SK-N-SH (cell line): ENCODE measurements around the gene IL2RA. TPM values are rescaled to one million over a fixed set of nuclear protein-coding genes. Genes with fewer than 3 reads are reported as not detected.

ENCODE experiments used
- CTCF ChIA-PET: fragments of 300-600, 350-600 bp; formaldehyde crosslinking; extraction: SDS; loops from one replicate; lab custom pipeline; 2021; lab: Yijun Ruan, JAX
- POLR2A ChIA-PET: fragments of 350-600 bp; sonication (Branson Sonifier 250); formaldehyde crosslinking; extraction: SDS; loops from one replicate; lab custom pipeline; 2020; ENCODE audit warnings: antibody characterized with exemption, inconsistent platforms; lab: Yijun Ruan, JAX
- DNase-seq: peaks from one replicate; pipeline ENCODE4 v3.0.0; 2012
- H2AFZ ChIP-seq: fragments of 200-600 bp; sonication (generic); 2 replicates; pipeline ENCODE4 v1.8.1; 2016; ENCODE audit warnings: antibody characterized with exemption, mild to moderate bottlenecking, low read depth
- H3F3A ChIP-seq: fragments of 200-600 bp; sonication (generic); replicated peaks from 2 replicates; pipeline ENCODE3; 2016; ENCODE audit warnings: antibody characterized with exemption, mild to moderate bottlenecking; ENCODE audit not compliant: insufficient read depth
- H3K27ac ChIP-seq, 2 experiments: fragments of 200-500 bp in 1 of 2; fragments of 200-600 bp in 1 of 2; sonication (Bioruptor generic) in 1 of 2; sonication (generic), shearing (Covaris generic) in 1 of 2; 2 replicates each; pipeline versions ENCODE4 v1.5.1 to v1.6.1; 2014 to 2016; ENCODE audit warnings: low read depth in 2 of 2, inconsistent platforms in 1 of 2, low read length in 1 of 2, mild to moderate bottlenecking in 1 of 2, mixed read lengths in 1 of 2
- H3K27me3 ChIP-seq: fragments of 200-600 bp; sonication (generic), shearing (Covaris generic); 2 replicates; pipeline ENCODE4 v1.6.1; 2016; ENCODE audit warnings: mixed run types; ENCODE audit not compliant: insufficient read depth
- H3K36me3 ChIP-seq, 2 experiments: fragments of 200-500 bp in 1 of 2; fragments of 200-600 bp in 1 of 2; sonication (Bioruptor generic) in 1 of 2; sonication (generic) in 1 of 2; replicated peaks in 1 of 2; 2 replicates each; pipeline versions ENCODE3 to v1.5.1; 2014 to 2016; ENCODE audit warnings: low read length in 1 of 2, mild to moderate bottlenecking in 1 of 2; ENCODE audit not compliant: insufficient read depth in 2 of 2, control insufficient read depth in 1 of 2
- H3K4me1 ChIP-seq, 2 experiments: fragments of 200-500 bp in 1 of 2; fragments of 200-600 bp in 1 of 2; sonication (Bioruptor generic) in 1 of 2; sonication (generic), shearing (Covaris generic) in 1 of 2; 2 replicates each; pipeline versions ENCODE4 v1.5.1 to v1.6.1; 2014 to 2016; ENCODE audit warnings: low read depth in 1 of 2, low read length in 1 of 2, mixed run types in 1 of 2; ENCODE audit not compliant: insufficient read depth in 2 of 2, control insufficient read depth in 1 of 2
- H3K4me2 ChIP-seq: fragments of 200-600 bp; sonication (generic), shearing (Covaris generic); 2 replicates; pipeline ENCODE4 v1.6.1; 2017; ENCODE audit warnings: mixed run types
- H3K4me3 ChIP-seq, 2 experiments: fragments of 200-500 bp in 1 of 2; fragments of 200-600 bp in 1 of 2; sonication (Bioruptor generic) in 1 of 2; sonication (generic), shearing (Covaris generic) in 1 of 2; 2 replicates each; pipeline versions ENCODE4 v1.5.1 to v1.8.1; 2014 to 2016; ENCODE audit warnings: low read depth in 2 of 2, inconsistent platforms in 1 of 2, low read length in 1 of 2, mild to moderate bottlenecking in 1 of 2, mixed read lengths in 1 of 2, moderate library complexity in 1 of 2
- H3K79me2 ChIP-seq: fragments of 200-600 bp; sonication (generic); 2 replicates; pipeline ENCODE4 v1.8.1; 2017; ENCODE audit warnings: mild to moderate bottlenecking; ENCODE audit not compliant: insufficient read depth
- H3K9ac ChIP-seq: fragments of 200-600 bp; sonication (generic); 2 replicates; pipeline ENCODE4 v1.6.1; 2017; ENCODE audit warnings: mixed run types
- H3K9me2 ChIP-seq: fragments of 200-600 bp; sonication (generic); 2 replicates; pipeline ENCODE4 v1.6.1; 2017; ENCODE audit warnings: mixed run types
- H3K9me3 ChIP-seq: fragments of 200-600 bp; sonication (generic); 2 replicates; pipeline ENCODE4 v1.6.1; 2017; ENCODE audit warnings: mixed run types, mild to moderate bottlenecking, moderate library complexity
- H4K20me1 ChIP-seq: fragments of 200-600 bp; sonication (generic); 2 replicates; pipeline ENCODE4 v1.6.1; 2017; ENCODE audit warnings: mild to moderate bottlenecking, mixed run types; ENCODE audit not compliant: insufficient read depth
- EP300 ChIP-seq, 2 experiments: IDR thresholded peaks; 2 replicates each; pipeline versions ENCODE4 v1.4.0 to v1.6.1; 2012; ENCODE audit warnings: borderline replicate concordance in 1 of 2, low read depth in 1 of 2, low read length in 1 of 2
- EZH2phosphoT487 ChIP-seq: fragments of 200-600 bp; sonication (generic); IDR thresholded peaks from 2 replicates; pipeline ENCODE4 v1.6.1; 2017; ENCODE audit warnings: low read depth, mixed run types, mild to moderate bottlenecking, antibody characterized with exemption, moderate library complexity, borderline replicate concordance
- FOXJ3 ChIP-seq: sonication (generic); formaldehyde crosslinking; IDR thresholded peaks from 2 replicates; pipeline ENCODE4 v1.5.1; 2020; ENCODE audit warnings: mild to moderate bottlenecking, missing genetic modification reagents
- GABPA ChIP-seq: IDR thresholded peaks from 2 replicates; pipeline ENCODE4 v1.4.0; 2012; ENCODE audit warnings: low read depth, mild to moderate bottlenecking
- GATA2 ChIP-seq: sonication (generic); formaldehyde crosslinking; IDR thresholded peaks from 2 replicates; pipeline ENCODE4 v1.5.0; 2020; ENCODE audit warnings: mild to moderate bottlenecking, missing genetic modification reagents
- JUND ChIP-seq: IDR thresholded peaks from 2 replicates; pipeline ENCODE4 v1.4.0; 2012
- POLR2AphosphoS5 ChIP-seq: IDR thresholded peaks from 2 replicates; pipeline ENCODE4 v1.6.1; 2012; ENCODE audit warnings: low read depth, low read length
- RAD21 ChIP-seq: IDR thresholded peaks from 2 replicates; pipeline ENCODE4 v1.6.1; 2012; ENCODE audit warnings: mild to moderate bottlenecking, low read length
- RFX5 ChIP-seq: IDR thresholded peaks from 2 replicates; pipeline ENCODE4 v1.6.1; 2012; ENCODE audit warnings: mild to moderate bottlenecking, improper control_type of control experiment, low read length
- TCF12 ChIP-seq: IDR thresholded peaks from 2 replicates; pipeline ENCODE4 v1.4.0; 2012
- TEAD4 ChIP-seq: IDR thresholded peaks from 2 replicates; pipeline ENCODE4 v1.4.0; 2012; ENCODE audit warnings: mild to moderate bottlenecking, borderline replicate concordance; ENCODE audit not compliant: insufficient read depth
- YY1 ChIP-seq: IDR thresholded peaks from 2 replicates; pipeline ENCODE4 v1.4.0; 2012; ENCODE audit warnings: low read depth, mild to moderate bottlenecking
- WGBS: methylation state at CpG from one replicate; pipeline ENCODE4 v1.1.6; 2017; ENCODE audit warnings: low lambda C conversion rate; 5-methylcytosine and 5-hydroxymethylcytosine counted together
- polyA plus RNA-seq, 3 experiments: library from polyadenylated mRNA; depleted of rRNA; stranded (reverse); fragments of >200 nt; gene quantifications; 2 replicates each; pipeline ENCODE4 v1.2.3, GENCODE V29; 2012
- TF ChIP-seq, protein P1 (sequence below): IDR thresholded peaks from 2 replicates; pipeline ENCODE4 v1.4.0; 2012; ENCODE audit warnings: low read depth, borderline replicate concordance
- TF ChIP-seq, protein P2 (sequence below): IDR thresholded peaks from 2 replicates; pipeline ENCODE4; 2012
- TF ChIP-seq, protein P3 (sequence below): IDR thresholded peaks from 2 replicates; pipeline ENCODE4 v1.4.0; 2012; ENCODE audit warnings: low read depth, borderline replicate concordance
- TF ChIP-seq, protein P4 (sequence below): fragments of 150-350 bp; IDR thresholded peaks from 2 replicates; pipeline ENCODE4 v1.6.1; 2017; ENCODE audit warnings: antibody characterized with exemption, low read length, low read depth, borderline replicate concordance
- TF ChIP-seq, protein P5 (sequence below): IDR thresholded peaks from 2 replicates; pipeline ENCODE4 v1.4.0; 2012; ENCODE audit warnings: low read depth

The IL2RA gene
- polyA plus RNA-seq, 1 of the 3 experiments (the other 2 are of a cell fraction), result not detected

DNA sequence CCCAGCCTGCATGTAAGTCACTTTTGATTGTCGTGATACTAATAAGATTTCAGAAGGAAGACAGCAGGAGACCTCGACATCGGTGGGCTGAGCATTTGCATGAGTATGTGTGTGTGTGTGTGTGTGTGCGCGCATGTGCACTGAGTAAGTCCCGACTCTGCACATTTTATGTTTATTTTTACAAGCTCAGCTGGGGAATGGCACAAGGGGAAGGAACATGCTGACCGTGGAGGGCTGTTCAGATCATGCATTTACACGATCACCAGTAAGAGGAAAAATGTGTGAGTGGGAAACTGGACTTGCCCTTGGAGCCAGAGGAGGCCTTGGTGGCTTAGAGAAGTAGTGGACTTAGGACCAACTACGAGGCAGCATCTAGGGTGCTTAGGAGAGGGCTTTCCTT, 41.3 kb downstream of the IL2RA start:
- Histone ChIP-seq H3K27ac (no peak overlapping the region), H3K4me2 (no peak overlapping the region), H3F3A (no peaks in the 10 kb centered on the region), H3K27me3 (peaks cover 5% of the 10 kb centered on the region; the same call in 1 of the 2 replicates), H4K20me1 (no peaks in the 10 kb centered on the region), H3K9me2 (no peaks in the 10 kb centered on the region), H3K4me1 (no peaks in the 10 kb centered on the region), H3K79me2 (no peaks in the 10 kb centered on the region), H3K9ac (no peak overlapping the region), H3K9me3 (no peaks in the 10 kb centered on the region), H3K4me3 (no peak overlapping the region), H2AFZ (no peak overlapping the region), H3K36me3 (no peaks in the 10 kb centered on the region)
- ChIA-PET CTCF (interaction anchor here (1.0 kb wide), 1 partner anchor 1171 kb away, joined by 3 read pairs; no protein-coding TSS in a partner anchor), POLR2A (no interaction called here)
- TF ChIP-seq, protein P1, sequence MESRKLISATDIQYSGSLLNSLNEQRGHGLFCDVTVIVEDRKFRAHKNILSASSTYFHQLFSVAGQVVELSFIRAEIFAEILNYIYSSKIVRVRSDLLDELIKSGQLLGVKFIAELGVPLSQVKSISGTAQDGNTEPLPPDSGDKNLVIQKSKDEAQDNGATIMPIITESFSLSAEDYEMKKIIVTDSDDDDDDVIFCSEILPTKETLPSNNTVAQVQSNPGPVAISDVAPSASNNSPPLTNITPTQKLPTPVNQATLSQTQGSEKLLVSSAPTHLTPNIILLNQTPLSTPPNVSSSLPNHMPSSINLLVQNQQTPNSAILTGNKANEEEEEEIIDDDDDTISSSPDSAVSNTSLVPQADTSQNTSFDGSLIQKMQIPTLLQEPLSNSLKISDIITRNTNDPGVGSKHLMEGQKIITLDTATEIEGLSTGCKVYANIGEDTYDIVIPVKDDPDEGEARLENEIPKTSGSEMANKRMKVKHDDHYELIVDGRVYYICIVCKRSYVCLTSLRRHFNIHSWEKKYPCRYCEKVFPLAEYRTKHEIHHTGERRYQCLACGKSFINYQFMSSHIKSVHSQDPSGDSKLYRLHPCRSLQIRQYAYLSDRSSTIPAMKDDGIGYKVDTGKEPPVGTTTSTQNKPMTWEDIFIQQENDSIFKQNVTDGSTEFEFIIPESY, result no peak
- TF ChIP-seq, protein P2, sequence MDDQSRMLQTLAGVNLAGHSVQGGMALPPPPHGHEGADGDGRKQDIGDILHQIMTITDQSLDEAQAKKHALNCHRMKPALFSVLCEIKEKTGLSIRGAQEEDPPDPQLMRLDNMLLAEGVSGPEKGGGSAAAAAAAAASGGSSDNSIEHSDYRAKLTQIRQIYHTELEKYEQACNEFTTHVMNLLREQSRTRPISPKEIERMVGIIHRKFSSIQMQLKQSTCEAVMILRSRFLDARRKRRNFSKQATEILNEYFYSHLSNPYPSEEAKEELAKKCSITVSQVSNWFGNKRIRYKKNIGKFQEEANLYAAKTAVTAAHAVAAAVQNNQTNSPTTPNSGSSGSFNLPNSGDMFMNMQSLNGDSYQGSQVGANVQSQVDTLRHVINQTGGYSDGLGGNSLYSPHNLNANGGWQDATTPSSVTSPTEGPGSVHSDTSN, result no peak
- no peak for TF ChIP-seq POLR2AphosphoS5
- TF ChIP-seq, protein P3, sequence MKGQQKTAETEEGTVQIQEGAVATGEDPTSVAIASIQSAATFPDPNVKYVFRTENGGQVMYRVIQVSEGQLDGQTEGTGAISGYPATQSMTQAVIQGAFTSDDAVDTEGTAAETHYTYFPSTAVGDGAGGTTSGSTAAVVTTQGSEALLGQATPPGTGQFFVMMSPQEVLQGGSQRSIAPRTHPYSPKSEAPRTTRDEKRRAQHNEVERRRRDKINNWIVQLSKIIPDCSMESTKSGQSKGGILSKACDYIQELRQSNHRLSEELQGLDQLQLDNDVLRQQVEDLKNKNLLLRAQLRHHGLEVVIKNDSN, result no peak
- no peak for TF ChIP-seq TCF12
- no peak for TF ChIP-seq RFX5
- TF ChIP-seq GATA2 (CRISPR knock-in tag), result no peak
- TF ChIP-seq TEAD4, result no peak
- TF ChIP-seq EZH2phosphoT487, result no peak
- TF ChIP-seq GABPA, result no peak
- TF ChIP-seq RAD21, result no peak
- no peak for TF ChIP-seq EP300 (IDR thresholded peaks at IDR 0.05; ENCODE audit: borderline replicate concordance in 1 of 2, low read depth in 1 of 2, low read length in 1 of 2)
- TF ChIP-seq JUND, result no peak
- WGBS, result 53% methylated on average over 9 of the region's 9 CpGs
- DNase-seq, result no peak

DNA sequence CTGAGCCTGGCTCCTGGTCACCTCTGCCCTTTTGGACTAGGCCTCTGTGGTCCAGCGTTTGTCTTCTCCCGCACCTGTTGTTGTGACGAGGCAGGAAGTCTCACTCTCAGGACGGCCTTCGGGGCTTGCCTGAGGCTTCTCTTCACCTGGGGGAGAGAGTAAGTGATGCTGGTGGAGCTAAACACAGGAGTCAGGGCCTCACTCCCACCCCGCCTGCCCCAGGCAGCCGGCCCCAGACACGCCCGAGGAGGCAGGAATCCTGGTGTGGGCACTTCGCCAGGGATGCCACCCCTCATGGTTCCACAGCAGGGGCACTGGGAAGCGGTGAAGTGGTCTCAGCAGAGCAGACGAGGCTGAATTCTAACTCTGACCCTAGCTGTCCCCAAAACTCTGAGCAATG, 42.4 kb downstream of the IL2RA start:
- Histone ChIP-seq H3K27ac (no peak overlapping the region), H3K27me3 (peaks cover 5% of the 10 kb centered on the region; the same call in 1 of the 2 replicates), H2AFZ (no peak overlapping the region), H3K4me3 (no peak overlapping the region), H3F3A (no peaks in the 10 kb centered on the region)
- TF ChIP-seq YY1, result no peak
- TF ChIP-seq EP300 (IDR thresholded peaks at IDR 0.05; ENCODE audit: borderline replicate concordance in 1 of 2, low read depth in 1 of 2, low read length in 1 of 2), result no peak
- no peak for TF ChIP-seq FOXJ3 (CRISPR knock-in tag)
- TF ChIP-seq EZH2phosphoT487, result no peak
- TF ChIP-seq, protein P4, sequence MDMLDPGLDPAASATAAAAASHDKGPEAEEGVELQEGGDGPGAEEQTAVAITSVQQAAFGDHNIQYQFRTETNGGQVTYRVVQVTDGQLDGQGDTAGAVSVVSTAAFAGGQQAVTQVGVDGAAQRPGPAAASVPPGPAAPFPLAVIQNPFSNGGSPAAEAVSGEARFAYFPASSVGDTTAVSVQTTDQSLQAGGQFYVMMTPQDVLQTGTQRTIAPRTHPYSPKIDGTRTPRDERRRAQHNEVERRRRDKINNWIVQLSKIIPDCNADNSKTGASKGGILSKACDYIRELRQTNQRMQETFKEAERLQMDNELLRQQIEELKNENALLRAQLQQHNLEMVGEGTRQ, result no peak
- TF ChIP-seq, protein P5, sequence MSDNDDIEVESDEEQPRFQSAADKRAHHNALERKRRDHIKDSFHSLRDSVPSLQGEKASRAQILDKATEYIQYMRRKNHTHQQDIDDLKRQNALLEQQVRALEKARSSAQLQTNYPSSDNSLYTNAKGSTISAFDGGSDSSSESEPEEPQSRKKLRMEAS, result no peak
- no peak for TF ChIP-seq GATA2 (CRISPR knock-in tag)
- TF ChIP-seq, all 33 proteins: peak for 0
- Histone ChIP-seq H3K79me2 (no peaks in the 10 kb centered on the region), H3K36me3 (no peaks in the 10 kb centered on the region), H3K4me2 (no peak overlapping the region), H3K4me1 (no peaks in the 10 kb centered on the region), H3K9me2 (no peaks in the 10 kb centered on the region), H4K20me1 (no peaks in the 10 kb centered on the region), H3K9ac (no peak overlapping the region), H3K9me3 (no peaks in the 10 kb centered on the region)
- no peak for DNase-seq
- POLR2A ChIA-PET, result no interaction called here
- 28% methylated on average over 11 of the region's 12 CpGs for WGBS
- CTCF ChIA-PET, result interaction anchor here (1.0 kb wide), 1 partner anchor 1170 kb away, joined by 3 read pairs; no protein-coding TSS in a partner anchor
